Stimulated activated CD8-positive, alpha-beta memory T cell treated with anti-CD3 and anti-CD28 coated beads, Interleukin-7, amount 100 ng/mL, for 1 hour (primary cell): ENCODE data around the gene ABCC8.
"Not testable (repeated sequence)": the region's sequence is repeated elsewhere in the genome, so short reads cannot be mapped to it uniquely, and the experiment has no call there.

Source experiments
- DNase-seq, 2 donors: peaks; one replicate each; pipeline ENCODE4 v3.0.0-alpha.2; 2020; ENCODE audit warnings: low read depth in 2 of 2

ABCC8 gene

DNA sequence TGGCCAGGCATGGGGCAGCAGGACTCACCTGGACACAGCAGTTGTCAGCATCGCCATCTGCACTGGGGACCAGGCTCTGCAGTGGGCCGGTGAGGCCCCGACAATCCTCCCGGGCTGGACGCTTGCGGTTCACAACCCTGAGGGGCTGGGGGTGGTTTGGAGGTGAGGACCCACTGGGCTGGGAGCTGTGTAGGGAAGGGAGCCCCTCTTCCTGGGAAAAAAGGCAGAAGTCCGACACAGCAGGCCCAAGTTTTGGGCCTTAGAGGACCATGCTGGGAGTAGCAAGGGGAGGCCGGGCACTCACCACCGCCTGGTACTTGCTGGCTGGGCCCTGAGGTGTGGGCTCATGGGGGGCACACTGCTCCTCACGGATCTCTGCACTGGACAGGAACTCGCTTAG is 48.4 kb downstream of the ABCC8 start:
- no peak for DNase-seq

- not testable (repeated sequence) for DNase-seq
Observed at GRCh38 chr11:17426233-17426632, 50.4 kb downstream of the ABCC8 start.

DNA sequence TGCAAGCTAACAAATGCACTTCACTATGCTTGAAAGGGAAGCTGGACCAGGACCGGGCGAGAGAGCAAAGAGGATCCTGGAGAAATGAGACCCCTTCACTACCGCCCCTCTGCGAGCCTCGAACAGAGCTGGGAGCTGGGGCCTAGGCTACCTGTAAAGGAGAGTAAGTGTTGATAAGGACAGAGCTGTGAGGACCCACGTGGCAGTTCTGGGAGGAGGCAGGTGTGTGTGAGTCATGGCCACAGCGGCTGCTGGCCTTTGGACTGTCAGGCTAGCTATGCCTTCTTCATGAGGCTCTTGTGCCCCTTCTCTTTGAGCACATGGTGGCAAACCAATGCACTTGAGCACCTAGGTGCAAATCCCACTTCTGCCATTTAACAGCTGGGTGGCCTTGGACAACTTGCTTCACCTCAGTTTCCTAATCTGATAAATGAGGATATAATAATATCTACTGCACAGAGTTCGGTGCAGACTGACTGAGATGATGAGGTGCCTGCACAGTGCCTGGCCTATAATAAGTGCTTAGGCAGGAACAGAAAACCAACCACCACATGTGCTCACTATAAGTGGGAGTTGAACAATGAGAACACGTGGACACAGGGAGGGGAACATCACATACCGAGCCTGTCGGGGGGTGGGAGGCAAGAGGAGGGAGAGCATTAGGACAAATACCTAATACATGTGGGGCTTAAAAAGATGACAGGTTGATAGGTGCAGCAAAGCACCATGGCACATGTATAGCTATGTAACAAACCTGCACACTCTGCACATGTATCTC is 52.9 kb downstream of the ABCC8 start:
- no peak for DNase-seq

DNA sequence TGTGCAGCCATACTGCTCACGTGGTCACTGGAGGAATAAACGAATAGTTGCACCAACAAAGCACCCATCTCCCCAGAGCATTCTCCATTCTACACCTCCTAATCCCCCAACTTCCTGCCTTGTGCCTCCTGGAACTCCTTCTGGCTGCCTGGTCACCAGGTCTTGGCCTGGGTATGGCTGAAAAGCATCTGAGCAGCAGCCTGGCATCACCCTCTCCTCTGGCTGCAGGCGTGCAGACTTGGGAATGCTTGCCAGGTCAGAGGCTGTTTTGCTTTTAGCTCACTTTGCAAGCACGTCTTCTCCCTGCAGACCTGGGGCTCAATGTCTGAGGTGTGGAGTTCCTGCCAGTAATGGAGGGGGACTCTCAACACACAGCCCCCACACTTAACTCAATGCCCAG is 54.9 kb downstream of the ABCC8 start:
- DNase-seq: no peak

DNA sequence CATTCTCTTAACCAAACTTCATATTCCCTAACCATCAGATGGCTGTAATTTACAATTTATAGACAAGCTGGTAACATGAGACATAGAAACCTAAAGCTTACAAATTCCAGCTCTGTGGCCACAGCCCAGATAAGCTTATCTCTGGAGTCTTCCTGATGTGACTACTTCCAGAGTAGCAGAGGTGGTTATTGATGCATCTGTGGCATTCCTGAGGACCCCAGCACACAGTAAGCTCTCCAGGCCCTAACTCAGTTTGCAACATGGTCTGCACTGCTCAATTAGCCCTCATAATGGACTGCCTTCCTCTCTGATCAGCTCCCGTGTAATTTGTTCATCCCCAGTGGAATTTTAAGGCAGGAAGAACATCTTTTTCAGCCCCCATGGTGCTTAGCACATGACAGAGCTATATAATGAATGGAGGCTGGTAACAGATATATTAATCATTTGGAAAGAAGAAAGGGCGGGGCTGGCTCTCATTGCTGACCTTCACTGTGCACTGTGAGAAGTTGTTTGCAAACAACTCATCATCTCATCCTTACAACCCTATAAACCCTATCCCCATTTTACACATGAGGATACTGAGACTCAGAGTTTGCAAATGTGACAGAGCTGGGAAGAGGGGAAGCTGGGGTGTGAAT is 58.1 kb downstream of the ABCC8 start:
- no peak for DNase-seq

- no peak for DNase-seq
Observed at GRCh38 chr11:17416492-17416891, 60.2 kb downstream of the ABCC8 start.

- DNase-seq: no peak
Observed at GRCh38 chr11:17415523-17416104, 61.0 kb downstream of the ABCC8 start.

GRCh38 chr11:17414992-17415391 is 61.7 kb downstream of the ABCC8 start:
- DNase-seq: no peak

GRCh38 chr11:17414317-17414737 is 62.3 kb downstream of the ABCC8 start:
- no peak for DNase-seq

DNA sequence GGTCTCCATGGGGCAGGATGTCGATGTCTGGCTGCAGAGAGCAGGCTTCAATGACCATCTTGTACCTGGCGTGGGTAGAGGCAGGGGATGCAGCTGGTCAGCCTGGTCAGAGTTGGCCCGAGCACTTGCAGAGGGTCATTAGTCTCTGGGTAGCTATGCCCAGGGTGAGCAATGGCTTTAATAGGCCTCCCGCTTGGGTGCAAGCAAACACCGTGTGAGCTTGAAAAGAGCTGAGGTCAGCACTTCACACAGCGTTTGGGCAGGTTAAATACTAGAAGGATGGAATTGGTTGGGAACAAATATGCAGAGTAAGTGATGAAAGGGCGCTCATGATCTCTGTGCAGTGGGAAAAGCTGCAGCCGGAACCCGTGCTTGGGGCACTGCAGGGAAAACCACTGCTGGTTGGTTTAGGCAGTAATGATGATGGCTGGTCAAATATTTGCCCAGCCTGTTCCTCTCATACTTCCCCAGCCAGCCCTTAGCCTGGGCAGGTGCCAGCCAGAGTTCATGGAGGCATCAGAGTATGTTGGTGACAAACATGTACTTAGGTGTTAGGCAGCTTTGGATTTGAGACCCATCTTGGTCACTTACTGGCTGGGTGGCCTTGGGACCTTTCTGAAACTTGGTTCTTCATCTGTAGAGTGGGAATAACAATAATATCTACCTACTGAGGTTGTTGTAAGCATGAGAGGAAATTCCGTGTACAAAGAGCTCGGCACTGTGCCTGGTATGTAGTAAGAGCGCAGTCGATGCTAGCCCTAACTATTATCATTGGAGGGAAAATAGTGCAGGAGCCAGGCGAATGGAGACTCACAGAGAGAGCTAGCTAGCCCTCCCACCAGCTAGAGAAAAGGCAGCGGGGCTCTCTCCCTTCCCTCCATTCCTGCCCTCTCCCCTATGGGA is 63.0 kb downstream of the ABCC8 start:
- DNase-seq: no peak

- no peak for DNase-seq
Observed at GRCh38 chr11:17412488-17413180, 64.0 kb downstream of the ABCC8 start.

DNA sequence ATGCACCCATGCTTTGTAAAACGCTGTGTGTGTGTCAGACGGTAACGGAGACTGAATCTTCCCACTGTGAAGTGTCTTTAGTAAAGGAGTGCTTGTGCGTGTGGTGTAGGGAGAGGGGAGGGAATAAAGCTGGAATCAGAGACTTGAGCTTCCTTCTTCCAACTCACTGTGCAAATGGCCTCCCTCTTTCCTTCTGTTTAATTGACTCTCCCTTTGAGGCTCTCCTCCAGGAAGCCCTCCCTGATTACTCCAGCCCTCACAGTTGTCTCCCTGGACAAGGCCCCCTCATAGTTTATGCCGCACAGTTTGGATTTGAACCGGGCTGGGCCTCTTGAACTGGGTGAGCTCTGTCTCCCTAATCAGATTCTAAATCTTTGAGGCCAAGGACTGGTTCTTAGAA is 65.2 kb downstream of the ABCC8 start:
- no peak for DNase-seq

GRCh38 chr11:17410606-17411379 is 65.9 kb downstream of the ABCC8 start:
- DNase-seq: no peak

GRCh38 chr11:17408641-17409040 is 68.0 kb downstream of the ABCC8 start:
- DNase-seq: no peak

- DNase-seq: no peak
Observed at GRCh38 chr11:17408026-17408425, 68.6 kb downstream of the ABCC8 start.

DNA sequence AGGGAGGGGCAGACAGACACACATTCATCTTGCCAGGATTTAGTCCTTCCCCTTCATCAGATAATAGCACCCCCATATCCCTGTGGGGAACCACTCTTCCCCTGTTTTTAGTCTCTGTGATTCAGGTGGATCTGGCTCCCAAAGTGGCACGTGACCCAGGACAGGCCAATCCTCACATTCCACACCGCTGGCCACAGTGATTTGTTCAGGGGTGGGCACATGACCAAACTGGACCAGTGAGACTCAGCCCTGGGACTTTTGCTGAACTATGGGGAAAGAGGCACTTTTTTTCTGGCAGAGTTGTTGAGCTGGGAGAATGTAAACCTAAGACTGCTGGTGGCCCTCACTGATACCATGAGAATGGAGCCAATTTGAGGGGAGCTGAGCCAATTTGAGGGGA is 69.1 kb downstream of the ABCC8 start:
- DNase-seq: no peak

DNA sequence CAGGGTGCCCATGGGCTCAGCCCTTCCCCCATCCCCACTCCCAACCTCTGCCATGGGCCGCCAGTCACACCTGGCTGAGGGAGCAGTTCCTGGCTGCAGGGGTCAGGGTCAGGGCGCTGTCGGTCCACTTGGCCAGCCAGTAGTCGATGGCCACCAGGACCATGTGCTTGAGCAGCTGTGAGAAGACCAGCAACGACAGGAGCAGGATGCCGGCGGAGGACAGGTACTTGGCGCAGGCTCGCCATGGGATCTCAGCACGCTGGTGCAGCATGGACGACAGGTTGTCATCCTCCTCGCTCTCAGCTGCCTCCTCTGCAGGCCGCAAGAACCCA is 69.9 kb downstream of the ABCC8 start:
- no peak for DNase-seq

- no peak for DNase-seq
Observed at GRCh38 chr11:17406082-17406817, 70.4 kb downstream of the ABCC8 start.

DNA sequence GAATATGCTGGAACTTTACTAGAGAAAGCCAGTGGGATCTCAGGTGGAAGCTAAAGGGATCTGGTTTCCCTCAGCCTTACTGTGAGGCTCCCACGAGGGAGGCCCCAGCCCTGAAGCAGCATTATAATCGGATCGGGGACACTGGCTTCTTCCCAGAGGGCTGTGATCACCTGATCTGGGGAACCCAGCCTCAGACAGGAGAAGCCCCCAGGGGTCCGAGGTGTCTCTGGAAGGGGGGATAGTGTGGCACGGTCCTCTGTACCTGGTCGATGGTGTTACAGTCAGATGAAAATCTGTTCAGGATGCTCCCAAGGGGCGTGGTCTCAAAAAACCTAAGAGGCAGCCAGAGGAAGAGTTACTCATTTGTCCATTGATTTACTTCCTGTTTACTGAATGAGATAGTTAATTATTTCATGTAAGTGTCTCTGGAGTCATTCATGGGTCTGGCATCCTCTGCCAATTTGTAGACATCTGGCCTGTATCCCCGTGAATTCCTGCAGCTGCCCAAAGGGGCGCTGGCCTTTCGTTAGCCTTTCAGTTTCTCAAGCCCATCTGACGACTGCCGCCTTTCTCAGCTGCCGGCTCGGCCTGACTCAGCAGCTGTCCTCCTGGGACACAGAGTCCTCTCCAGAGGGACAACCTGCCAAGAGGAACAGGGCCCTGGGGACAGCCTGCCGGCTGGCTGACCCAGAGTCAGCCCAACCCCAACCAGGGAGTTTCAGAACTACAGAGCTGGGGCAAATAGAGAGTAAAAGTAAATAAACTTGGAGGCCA is 71.2 kb downstream of the ABCC8 start:
- no peak for DNase-seq
